GM21515 (cell line): ENCODE results near the gene PLAAT2.
"Not testable (repeated sequence)": the region's sequence is repeated elsewhere in the genome, so short reads cannot be mapped to it uniquely, and the experiment has no call there.

Experiments
- ATAC-seq: cut with Tn5 transposase; IDR thresholded peaks from one replicate; pipeline ENCODE4 v1.9.1; 2021; ENCODE audit not compliant: unreplicated experiment

The PLAAT2 gene

GRCh38 chr11:63551091-63551888 is 11.9 kb downstream of the PLAAT2 start:
- no peak for ATAC-seq

GRCh38 chr11:63550156-63550700 is 13.0 kb downstream of the PLAAT2 start:
- not testable (repeated sequence) for ATAC-seq

GRCh38 chr11:63549411-63549810 is 13.8 kb downstream of the PLAAT2 start:
- ATAC-seq, result no peak

GRCh38 chr11:63548178-63548577 is 15.0 kb downstream of the PLAAT2 start:
- ATAC-seq, result no peak

GRCh38 chr11:63547061-63547460 is 16.1 kb downstream of the PLAAT2 start:
- ATAC-seq, result no peak

- ATAC-seq, result no peak
Measured at GRCh38 chr11:63543711-63544110, 19.5 kb downstream of the PLAAT2 start.

GRCh38 chr11:63542506-63542905 is 20.7 kb downstream of the PLAAT2 start:
- not testable (repeated sequence) for ATAC-seq

- ATAC-seq, result no peak
Measured at GRCh38 chr11:63537293-63538101, 25.7 kb downstream of the PLAAT2 start.

GRCh38 chr11:63536669-63537292 is 26.4 kb downstream of the PLAAT2 start, which contains the start of gene PLAAT4:
PLAAT4 (plus strand) TSS chr11:63536808; CDS start chr11:63536869, 61 bp downstream.
- no peak for ATAC-seq

GRCh38 chr11:63535734-63536133 is 27.4 kb downstream of the PLAAT2 start:
- no peak for ATAC-seq

- ATAC-seq, result no peak
Measured at GRCh38 chr11:63534895-63535461, 28.2 kb downstream of the PLAAT2 start.

- ATAC-seq, result no peak
Measured at GRCh38 chr11:63534076-63534475, 29.1 kb downstream of the PLAAT2 start.

GRCh38 chr11:63532799-63533475 is 30.2 kb downstream of the PLAAT2 start:
- no peak for ATAC-seq

GRCh38 chr11:63532117-63532516 is 31.1 kb downstream of the PLAAT2 start:
- ATAC-seq, result no peak

- peak; percentile 81 for ATAC-seq
Measured at GRCh38 chr11:63531074-63531792, 31.9 kb downstream of the PLAAT2 start.

- no peak for ATAC-seq
Measured at GRCh38 chr11:63530021-63530420, 33.2 kb downstream of the PLAAT2 start.

- ATAC-seq, result not testable (repeated sequence)
Measured at GRCh38 chr11:63529373-63529772, 33.8 kb downstream of the PLAAT2 start.

GRCh38 chr11:63528729-63529278 is 34.4 kb downstream of the PLAAT2 start:
- not testable (repeated sequence) for ATAC-seq

- ATAC-seq, result not testable (repeated sequence)
Measured at GRCh38 chr11:63528156-63528555, 35.0 kb downstream of the PLAAT2 start.
